HepG2 (cell line): ENCODE results near the gene CARMIL3. TPM values are rescaled to one million over a fixed set of nuclear protein-coding genes. Genes with fewer than 3 reads are reported as not detected.

Experiments used
- CERS6 ChIP-seq: sonication (generic); formaldehyde crosslinking; IDR thresholded peaks from 2 replicates; pipeline ENCODE4 v1.5.0; 2020; ENCODE audit warnings: missing genetic modification reagents
- DPF2 ChIP-seq: sonication (generic); formaldehyde crosslinking; IDR thresholded peaks from 2 replicates; pipeline ENCODE4 v1.4.0; 2020; ENCODE audit warnings: mild to moderate bottlenecking, low read depth, missing genetic modification reagents, borderline replicate concordance
- DR1 ChIP-seq: sonication (generic); formaldehyde crosslinking; IDR thresholded peaks from 2 replicates; pipeline ENCODE4 v1.8.0; 2021; ENCODE audit warnings: mild to moderate bottlenecking, missing genetic modification reagents, inconsistent platforms
- EHMT2 ChIP-seq: fragments of 200-600 bp; sonication (generic); IDR thresholded peaks from 2 replicates; pipeline ENCODE4 v1.7.0; 2017; ENCODE audit warnings: antibody characterized with exemption, low read depth, low read length, borderline replicate concordance
- ERF ChIP-seq: IDR thresholded peaks from 2 replicates; pipeline ENCODE4 v1.6.1; 2018; ENCODE audit warnings: missing biosample characterization, missing genetic modification reagents
- HNF4A ChIP-seq: sonication (generic); formaldehyde crosslinking; IDR thresholded peaks from 2 replicates; pipeline ENCODE4 v1.4.0; 2020; ENCODE audit warnings: missing genetic modification reagents
- LCORL ChIP-seq, 2 experiments: fragments of 450-650 bp in 1 of 2; sonication (generic) in 1 of 2; formaldehyde crosslinking in 1 of 2; IDR thresholded peaks; 2 replicates each; pipeline versions ENCODE4 v1.5.0 to v1.6.1; 2017 to 2020; ENCODE audit warnings: antibody characterized with exemption in 1 of 2, missing genetic modification reagents in 1 of 2
- MAFG ChIP-seq: sonication (generic); formaldehyde crosslinking; IDR thresholded peaks from 2 replicates; pipeline ENCODE4 v1.5.1; 2020; ENCODE audit warnings: mild to moderate bottlenecking, missing genetic modification reagents
- MIXL1 ChIP-seq: IDR thresholded peaks from 2 replicates; pipeline ENCODE4 v1.6.1; 2016
- NR2C2 ChIP-seq: sonication (generic); formaldehyde crosslinking; IDR thresholded peaks from 2 replicates; pipeline ENCODE4 v1.4.0; 2020; ENCODE audit warnings: missing genetic modification reagents, mild to moderate bottlenecking, moderate library complexity, borderline replicate concordance
- PRDM4 ChIP-seq: sonication (generic); formaldehyde crosslinking; IDR thresholded peaks from 2 replicates; pipeline ENCODE4 v1.9.0; 2021; ENCODE audit warnings: missing genetic modification reagents, borderline replicate concordance
- SMC3 ChIP-seq: IDR thresholded peaks from 2 replicates; pipeline ENCODE4 v1.6.1; 2011; ENCODE audit warnings: low read length, improper control_type of control experiment
- TBX2 ChIP-seq: sonication (generic); formaldehyde crosslinking; IDR thresholded peaks from 2 replicates; pipeline ENCODE4 v1.5.0; 2020; ENCODE audit warnings: missing genetic modification reagents, mild to moderate bottlenecking, borderline replicate concordance
- TEF ChIP-seq: sonication (generic); formaldehyde crosslinking; IDR thresholded peaks from 2 replicates; pipeline ENCODE4 v1.5.0; 2020; ENCODE audit warnings: missing genetic modification reagents
- THAP8 ChIP-seq: sonication (generic); formaldehyde crosslinking; IDR thresholded peaks from 2 replicates; pipeline ENCODE4 v1.5.1; 2020; ENCODE audit warnings: missing genetic modification reagents, mild to moderate bottlenecking, borderline replicate concordance
- TMF1 ChIP-seq: sonication (generic); formaldehyde crosslinking; IDR thresholded peaks from 2 replicates; pipeline ENCODE4 v1.8.1; 2022; ENCODE audit warnings: low read depth, missing genetic modification reagents
- ZFP41 ChIP-seq: sonication (generic); formaldehyde crosslinking; IDR thresholded peaks from 2 replicates; pipeline ENCODE4 v1.4.0; 2020; ENCODE audit warnings: mild to moderate bottlenecking, missing genetic modification reagents, borderline replicate concordance
- ZMYM2 ChIP-seq: sonication (generic); formaldehyde crosslinking; IDR thresholded peaks from 2 replicates; pipeline ENCODE4 v1.8.0; 2022; ENCODE audit warnings: mild to moderate bottlenecking, missing genetic modification reagents
- ZNF180 ChIP-seq: sonication (generic); formaldehyde crosslinking; IDR thresholded peaks from 2 replicates; pipeline ENCODE4 v1.4.0; 2020; ENCODE audit warnings: low read depth, missing genetic modification reagents, borderline replicate concordance
- ZNF331 ChIP-seq: sonication (generic); formaldehyde crosslinking; IDR thresholded peaks from 2 replicates; pipeline ENCODE4 v1.4.0; 2020; ENCODE audit warnings: missing genetic modification reagents
- ZNF724P ChIP-seq: sonication (generic); formaldehyde crosslinking; IDR thresholded peaks from 2 replicates; pipeline ENCODE4 v1.8.0; 2022; ENCODE audit warnings: missing genetic modification reagents, borderline replicate concordance
- polyA plus RNA-seq, 8 experiments: library from polyadenylated mRNA; depleted of rRNA in 3 of 8; stranded (reverse) in 7 of 8; unstranded in 1 of 8; fragments of >200 nt; fragmentation: Illumina TruSeq in 4 of 8; extraction: Trizol in 4 of 8; gene quantifications; 2 replicates each; pipeline versions ENCODE4 v1.2.1 to v1.2.3, GENCODE V29; 2011 to 2016; ENCODE audit warnings: low read depth in 4 of 8, missing spikeins in 1 of 8, mixed read lengths in 1 of 8; ENCODE audit not compliant: insufficient read depth in 1 of 8
- total RNA-seq, 5 experiments: library from RNA; depleted of rRNA; stranded (reverse); fragments of >200 nt; fragmentation: Illumina TruSeq; extraction: Trizol; gene quantifications; 2 replicates each; pipeline ENCODE4 v1.2.3, GENCODE V29; 2016; ENCODE audit warnings: low read depth in 1 of 5
- TF ChIP-seq, protein P1 (sequence below): sonication (generic); formaldehyde crosslinking; IDR thresholded peaks from 2 replicates; pipeline ENCODE4 v1.8.0; 2022; ENCODE audit warnings: mild to moderate bottlenecking, missing genetic modification reagents; ENCODE audit not compliant: insufficient replicate concordance

The CARMIL3 gene
- total and polyA plus RNA-seq, 2 of the 13 experiments (the other 11 are each of a cell fraction or from before 2014, with no cell fraction given), result 0.27 to 0.55 TPM

DNA sequence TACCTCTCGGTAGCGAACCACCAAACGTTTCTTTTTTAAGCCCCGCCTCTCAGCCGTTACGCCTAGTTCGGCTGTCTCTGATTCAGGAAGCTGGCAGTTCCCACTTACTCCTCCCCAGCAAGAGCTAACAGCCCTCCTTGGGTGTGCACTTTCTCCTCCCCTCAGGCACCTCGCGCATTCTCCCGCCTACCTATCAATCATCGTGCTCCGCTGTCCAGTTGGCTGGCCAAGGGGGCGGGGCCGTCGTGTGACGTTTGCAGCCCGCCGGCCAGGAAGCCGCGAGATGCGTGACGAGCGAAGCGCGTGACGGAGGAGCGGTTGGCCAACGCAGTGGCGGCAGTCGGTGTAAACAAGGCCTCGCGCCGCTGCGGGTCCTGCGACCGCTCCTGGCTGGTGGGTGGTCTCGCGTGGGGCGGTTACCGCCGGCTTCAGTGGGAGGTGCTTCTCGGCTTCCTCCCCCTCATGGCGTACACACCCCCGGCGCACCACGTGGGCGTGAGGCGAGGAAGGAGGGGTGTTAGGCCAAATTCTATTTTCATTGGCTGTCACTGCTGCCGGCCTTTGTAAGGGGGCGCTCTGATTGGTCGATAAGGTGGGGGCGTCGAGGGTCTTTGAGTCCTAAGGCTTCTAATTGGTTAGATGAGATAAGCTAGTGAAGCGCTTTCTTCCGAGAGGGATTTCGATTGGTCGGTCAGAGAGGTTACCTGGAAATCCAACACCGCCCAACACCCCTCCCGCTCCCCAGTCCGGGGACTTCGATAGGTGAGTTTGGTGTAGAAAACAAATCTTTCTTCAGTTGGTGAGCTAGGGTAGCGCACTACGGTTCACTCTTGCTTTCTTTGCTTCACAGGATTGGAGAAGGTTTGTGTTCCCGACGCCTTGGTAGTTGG, 63.0 kb downstream of the CARMIL3 start, which contains the start of the genes DCAF11 and NRL (continued):
- TF ChIP-seq DR1 (CRISPR knock-in tag) (peak; percentile 92; the same call in 1 of the 2 replicates), ZFP41 (CRISPR knock-in tag) (peak; percentile 95; the same call in 1 of the 2 replicates), ZNF331 (peak; percentile 96), TEF (peak; percentile 60; the same call in 1 of the 2 replicates), EHMT2 (peak; percentile 15; the same call in 1 of the 2 replicates), TMF1 (CRISPR knock-in tag) (peak; percentile 98), CERS6 (peak; percentile 82; the same call in 1 of the 2 replicates), MAFG (no peak), ERF (CRISPR knock-in tag) (peak; percentile 98), ZNF180 (CRISPR knock-in tag) (peak; percentile 74; the same call in 1 of the 2 replicates), TBX2 (CRISPR knock-in tag) (peak; percentile 98), MIXL1 (CRISPR knock-in tag) (peak; percentile 89; the same call in 1 of the 2 replicates), SMC3 (peak; percentile 0; the same call in 1 of the 2 replicates), DPF2 (CRISPR knock-in tag) (0 out of 2 replicates have a peak, but pooled peaks have one; percentile 39), ZNF724P (peak; percentile 52; the same call in 1 of the 2 replicates), PRDM4 (peak; percentile 46; the same call in 1 of the 2 replicates), ZMYM2 (CRISPR knock-in tag) (peak; percentile 99), THAP8 (CRISPR knock-in tag) (0 out of 2 replicates have a peak, but pooled peaks have one; percentile 90), LCORL (IDR thresholded peaks at IDR 0.05) (no peak), LCORL (CRISPR knock-in tag; IDR thresholded peaks at IDR 0.05) (no peak), HNF4A (CRISPR knock-in tag) (peak; percentile 57), NR2C2 (CRISPR knock-in tag) (peak; percentile 91; the same call in 1 of the 2 replicates)
- TF ChIP-seq, protein P1, sequence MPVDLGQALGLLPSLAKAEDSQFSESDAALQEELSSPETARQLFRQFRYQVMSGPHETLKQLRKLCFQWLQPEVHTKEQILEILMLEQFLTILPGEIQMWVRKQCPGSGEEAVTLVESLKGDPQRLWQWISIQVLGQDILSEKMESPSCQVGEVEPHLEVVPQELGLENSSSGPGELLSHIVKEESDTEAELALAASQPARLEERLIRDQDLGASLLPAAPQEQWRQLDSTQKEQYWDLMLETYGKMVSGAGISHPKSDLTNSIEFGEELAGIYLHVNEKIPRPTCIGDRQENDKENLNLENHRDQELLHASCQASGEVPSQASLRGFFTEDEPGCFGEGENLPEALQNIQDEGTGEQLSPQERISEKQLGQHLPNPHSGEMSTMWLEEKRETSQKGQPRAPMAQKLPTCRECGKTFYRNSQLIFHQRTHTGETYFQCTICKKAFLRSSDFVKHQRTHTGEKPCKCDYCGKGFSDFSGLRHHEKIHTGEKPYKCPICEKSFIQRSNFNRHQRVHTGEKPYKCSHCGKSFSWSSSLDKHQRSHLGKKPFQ (CRISPR knock-in tag), result peak; percentile 98
